Kidney (tissue), 14 donors: ENCODE measurements around the gene YAE1. TPM values are rescaled to one million over a fixed set of nuclear protein-coding genes. Genes with fewer than 3 reads are reported as not detected.

ENCODE experiments used
- DNase-seq, 5 donors: peaks; one replicate each; pipeline ENCODE4 v3.0.0-alpha.2; 2013 to 2020
- FAIRE-seq: peaks from 2 replicates; lab custom pipeline; 2012; peaks lifted over from hg19 to GRCh38; lab: Jason Lieb, UNC
- H3K27ac ChIP-seq, 2 donors: one replicate each; pipeline ENCODE4 v1.7.0; 2013; ENCODE audit warnings: low read depth in 2 of 2, low read length in 2 of 2, inconsistent platforms in 1 of 2
- H3K27me3 ChIP-seq: one replicate; pipeline ENCODE4 v1.7.1; 2013; ENCODE audit warnings: low read length, inconsistent platforms; ENCODE audit not compliant: control insufficient read depth, insufficient read depth
- H3K36me3 ChIP-seq, 3 donors: one replicate each; pipeline versions ENCODE4 v1.7.0 to v1.7.1; 2013; ENCODE audit warnings: low read length in 3 of 3, control low read depth in 1 of 3, inconsistent platforms in 1 of 3; ENCODE audit not compliant: insufficient read depth in 3 of 3, control insufficient read depth in 2 of 3
- H3K4me1 ChIP-seq, 3 donors: one replicate each; pipeline versions ENCODE4 v1.7.0 to v1.7.1; 2013; ENCODE audit warnings: low read length in 3 of 3, inconsistent platforms in 1 of 3, low read depth in 1 of 3; ENCODE audit not compliant: control insufficient read depth in 2 of 3, insufficient read depth in 2 of 3
- H3K4me3 ChIP-seq, 3 donors: one replicate each; pipeline versions ENCODE4 v1.7.0 to v1.8.1; 2013; ENCODE audit warnings: low read length in 3 of 3, control low read depth in 1 of 3, inconsistent platforms in 1 of 3
- H3K9ac ChIP-seq, 3 donors: one replicate each; pipeline versions ENCODE4 v1.7.0 to v1.7.1; 2013; ENCODE audit warnings: low read length in 3 of 3, control low read depth in 1 of 3, inconsistent platforms in 1 of 3
- H3K9me3 ChIP-seq, 3 donors: one replicate each; pipeline versions ENCODE4 v1.7.0 to v1.7.1; 2013; ENCODE audit warnings: low read length in 3 of 3, control low read depth in 1 of 3, inconsistent platforms in 1 of 3; ENCODE audit not compliant: control insufficient read depth in 2 of 3, insufficient read depth in 1 of 3
- intact Hi-C: fragments of 100-400 bp; cut with DNase I; formaldehyde crosslinking; loops from one replicate; pipeline ENCODE4 v1.11.1; 2022
- polyA plus RNA-seq: library from polyadenylated mRNA; stranded (reverse); fragments of 350-450 nt; fragmentation: Illumina TruSeq; extraction: RNeasy Lipid Tissue Mini Kit (QIAGEN cat#74804); gene quantifications from one replicate; pipeline ENCODE4 v1.2.3, GENCODE V29; 2014; ENCODE audit warnings: low read depth, low replicate concordance; ENCODE audit not compliant: insufficient read depth
- total RNA-seq: library from RNA; stranded (reverse); fragmentation: NEBNext Ultra II Directional; extraction: Animal tissue kit (Norgen Biotek cat#: 25700); gene quantifications from one replicate; pipeline ENCODE4 v1.2.1, GENCODE V29; 2021
- TF ChIP-seq, protein P1 (sequence below): IDR thresholded peaks from 3 replicates; pipeline ENCODE4 v1.5.1; 2012; ENCODE audit warnings: mild to moderate bottlenecking, moderate library complexity, borderline replicate concordance; ENCODE audit not compliant: insufficient read depth; ENCODE audit errors: extremely low read depth
- donor health status: control.
- donor health status: control.
- donor health status: control.
- donor health status: control.
- donor health status: control.
- donor health status: DM: yes; HTN: yes; CAD: no.
- donor health status: Normal renal cell carcinoma (clear cell type).

YAE1 gene
- total and polyA plus RNA-seq, 2 donors from 2014 or later: 19.7 to 25.0 TPM

DNA sequence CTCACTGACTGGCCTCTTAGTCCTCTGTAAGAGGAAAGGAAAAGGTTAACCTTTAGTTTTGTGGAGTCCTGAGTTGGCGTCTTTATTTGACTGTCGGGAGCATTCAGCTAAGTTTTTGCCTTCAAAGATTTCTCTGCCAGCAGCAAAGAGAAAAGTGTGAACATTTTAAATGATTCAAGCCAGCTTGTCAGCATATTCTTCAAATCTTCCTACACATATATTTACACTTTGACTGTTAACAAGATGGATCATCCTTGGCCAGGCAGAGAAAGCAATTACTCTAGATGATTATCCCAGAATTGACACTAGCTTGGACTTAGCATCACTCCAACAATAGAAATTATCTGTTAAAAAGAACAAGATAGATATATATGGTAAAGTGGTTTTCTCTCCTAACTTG lies 15.8 kb upstream of the YAE1 start:
- Histone ChIP-seq H3K4me1 (no peaks in the 10 kb centered on the region), H3K4me3 (no peak overlapping the region), H3K36me3 (no peaks in the 10 kb centered on the region), H3K27me3 (no peaks in the 10 kb centered on the region), H3K9me3 (peaks cover 0 to 8% (median 3%) of the 10 kb centered on the region in 3 donors), H3K9ac (no peak overlapping the region), H3K27ac (no peak overlapping the region)
- intact Hi-C loops: no loop called here
- TF ChIP-seq, protein P1, sequence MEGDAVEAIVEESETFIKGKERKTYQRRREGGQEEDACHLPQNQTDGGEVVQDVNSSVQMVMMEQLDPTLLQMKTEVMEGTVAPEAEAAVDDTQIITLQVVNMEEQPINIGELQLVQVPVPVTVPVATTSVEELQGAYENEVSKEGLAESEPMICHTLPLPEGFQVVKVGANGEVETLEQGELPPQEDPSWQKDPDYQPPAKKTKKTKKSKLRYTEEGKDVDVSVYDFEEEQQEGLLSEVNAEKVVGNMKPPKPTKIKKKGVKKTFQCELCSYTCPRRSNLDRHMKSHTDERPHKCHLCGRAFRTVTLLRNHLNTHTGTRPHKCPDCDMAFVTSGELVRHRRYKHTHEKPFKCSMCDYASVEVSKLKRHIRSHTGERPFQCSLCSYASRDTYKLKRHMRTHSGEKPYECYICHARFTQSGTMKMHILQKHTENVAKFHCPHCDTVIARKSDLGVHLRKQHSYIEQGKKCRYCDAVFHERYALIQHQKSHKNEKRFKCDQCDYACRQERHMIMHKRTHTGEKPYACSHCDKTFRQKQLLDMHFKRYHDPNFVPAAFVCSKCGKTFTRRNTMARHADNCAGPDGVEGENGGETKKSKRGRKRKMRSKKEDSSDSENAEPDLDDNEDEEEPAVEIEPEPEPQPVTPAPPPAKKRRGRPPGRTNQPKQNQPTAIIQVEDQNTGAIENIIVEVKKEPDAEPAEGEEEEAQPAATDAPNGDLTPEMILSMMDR: no peak
- FAIRE-seq (no peak), DNase-seq (no peak)

DNA sequence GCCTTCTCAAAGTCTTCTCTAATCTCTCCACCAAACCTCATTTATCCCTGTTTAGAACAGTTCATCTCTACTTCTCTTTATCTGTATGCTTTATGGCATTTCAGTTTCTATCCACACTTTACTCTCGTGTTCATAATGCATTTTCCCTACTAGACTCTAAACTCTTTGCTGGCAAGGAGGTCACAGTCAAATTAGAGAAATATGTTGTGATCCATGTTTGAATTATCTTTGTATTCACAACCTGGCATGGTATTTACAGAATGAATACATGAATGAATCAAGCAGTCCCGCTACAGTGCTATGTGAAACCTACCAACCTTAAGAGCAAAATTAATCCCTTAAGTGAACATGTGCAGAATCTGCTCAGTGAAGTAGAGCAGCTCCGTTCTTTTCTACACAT lies 12.8 kb upstream of the YAE1 start:
- H3K4me3 ChIP-seq: no peak overlapping the region
- H3K4me1 ChIP-seq: no peaks in the 10 kb centered on the region
- H3K9me3 ChIP-seq: no peaks in the 10 kb centered on the region
- no peak overlapping the region for H3K27ac ChIP-seq
- TF ChIP-seq, protein P1: no peak
- no peak overlapping the region for H3K9ac ChIP-seq
- DNase-seq (no peak), FAIRE-seq (no peak)
- H3K36me3 ChIP-seq: no peaks in the 10 kb centered on the region
- intact Hi-C loops: no loop called here
- no peaks in the 10 kb centered on the region for H3K27me3 ChIP-seq

DNA sequence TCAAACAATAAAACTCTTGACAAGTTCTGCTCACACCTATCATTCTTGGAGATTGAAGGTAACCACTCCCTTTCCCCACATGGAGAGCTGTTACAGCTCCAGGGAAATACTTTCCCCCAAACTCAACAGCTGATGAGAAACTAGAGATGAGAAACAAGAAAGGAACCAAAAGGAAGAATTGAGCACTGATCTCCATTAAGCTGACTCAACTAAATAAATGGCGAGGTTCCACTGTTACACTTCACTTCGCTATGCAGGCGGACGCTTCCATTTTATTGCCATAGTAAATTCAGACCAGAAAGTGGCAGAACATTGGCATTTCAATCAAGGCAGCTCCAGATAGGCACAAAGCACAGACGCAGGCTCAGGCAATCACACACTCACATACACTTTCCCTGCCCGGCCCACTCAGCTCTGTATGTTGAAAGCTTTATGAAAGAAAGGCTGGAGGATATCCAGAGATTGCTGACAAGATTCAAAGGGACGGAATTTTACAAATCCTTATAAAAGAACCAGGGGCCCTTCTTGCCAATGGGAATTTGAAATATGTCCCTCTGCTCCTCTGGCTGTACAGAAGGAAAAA lies 11.5 kb upstream of the YAE1 start:
- TF ChIP-seq, protein P1: no peak
- FAIRE-seq: no peak
- H3K9ac ChIP-seq: no peak overlapping the region

DNA sequence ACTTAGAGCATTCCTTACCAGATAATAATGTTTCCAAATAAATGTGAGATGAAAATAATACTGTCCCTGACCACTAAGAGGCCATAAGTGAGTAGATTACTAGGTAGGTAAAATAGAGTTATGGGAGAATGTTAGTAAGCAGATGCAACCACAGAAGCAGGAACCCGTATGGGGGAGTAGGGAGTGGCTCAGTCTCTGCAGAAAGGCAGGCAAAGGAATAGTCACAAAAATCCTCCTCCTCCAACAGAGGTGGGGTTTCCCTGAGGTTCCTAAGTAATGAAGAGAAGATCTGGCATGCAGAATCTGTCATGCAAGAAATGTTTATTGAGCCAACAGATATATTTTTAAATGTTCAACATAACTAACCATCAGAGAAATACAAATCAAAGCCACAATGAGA lies 9.0 kb upstream of the YAE1 start:
- no peak for FAIRE-seq
- H3K27ac ChIP-seq: no peak overlapping the region

More for the DNA sequence above, 11.5 kb upstream of the YAE1 start:
- no peaks in the 10 kb centered on the region for H3K27me3 ChIP-seq
- H3K4me1 ChIP-seq: no peaks in the 10 kb centered on the region
- no peaks in the 10 kb centered on the region for H3K36me3 ChIP-seq
- H3K27ac ChIP-seq: no peak overlapping the region
- intact Hi-C loops: no loop called here
- no peak for DNase-seq
- no peak overlapping the region for H3K4me3 ChIP-seq
- no peaks in the 10 kb centered on the region for H3K9me3 ChIP-seq

More for the DNA sequence above, 9.0 kb upstream of the YAE1 start:
- Histone ChIP-seq H3K4me3 (no peak overlapping the region), H3K4me1 (no peaks in the 10 kb centered on the region), H3K36me3 (no peaks in the 10 kb centered on the region), H3K9ac (no peak overlapping the region), H3K27me3 (no peaks in the 10 kb centered on the region), H3K9me3 (no peaks in the 10 kb centered on the region)
- no peak for DNase-seq
- intact Hi-C loops: no loop called here
- TF ChIP-seq, protein P1: no peak
